Measurements from ENCODE around the gene LONRF2.

- TF ChIP-seq, protein P1, sequence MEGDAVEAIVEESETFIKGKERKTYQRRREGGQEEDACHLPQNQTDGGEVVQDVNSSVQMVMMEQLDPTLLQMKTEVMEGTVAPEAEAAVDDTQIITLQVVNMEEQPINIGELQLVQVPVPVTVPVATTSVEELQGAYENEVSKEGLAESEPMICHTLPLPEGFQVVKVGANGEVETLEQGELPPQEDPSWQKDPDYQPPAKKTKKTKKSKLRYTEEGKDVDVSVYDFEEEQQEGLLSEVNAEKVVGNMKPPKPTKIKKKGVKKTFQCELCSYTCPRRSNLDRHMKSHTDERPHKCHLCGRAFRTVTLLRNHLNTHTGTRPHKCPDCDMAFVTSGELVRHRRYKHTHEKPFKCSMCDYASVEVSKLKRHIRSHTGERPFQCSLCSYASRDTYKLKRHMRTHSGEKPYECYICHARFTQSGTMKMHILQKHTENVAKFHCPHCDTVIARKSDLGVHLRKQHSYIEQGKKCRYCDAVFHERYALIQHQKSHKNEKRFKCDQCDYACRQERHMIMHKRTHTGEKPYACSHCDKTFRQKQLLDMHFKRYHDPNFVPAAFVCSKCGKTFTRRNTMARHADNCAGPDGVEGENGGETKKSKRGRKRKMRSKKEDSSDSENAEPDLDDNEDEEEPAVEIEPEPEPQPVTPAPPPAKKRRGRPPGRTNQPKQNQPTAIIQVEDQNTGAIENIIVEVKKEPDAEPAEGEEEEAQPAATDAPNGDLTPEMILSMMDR (conservative IDR thresholded peaks at IDR 0.05; ENCODE audit: low read length): no peak
- no peak for TF ChIP-seq EZH2phosphoT487 (IDR thresholded peaks at IDR 0.05; ENCODE audit: borderline replicate concordance)
Measured at GRCh38 chr2:100320547-100321178, 1.6 kb downstream of the LONRF2 start.
